IMR-90 (cell line): ENCODE results near the gene EXOC4. TPM values are rescaled to one million over a fixed set of nuclear protein-coding genes. Genes with fewer than 3 reads are reported as not detected.
A peak's percentile ranks its signal among the peaks of the same experiment; 100 is the strongest.

ENCODE experiments used
- ATAC-seq: fragments of 200-7000 bp; cut with Tn5 transposase; 2 replicates; pipeline ENCODE4 v1.9.1; 2020; ENCODE audit warnings: low read depth, mild to moderate bottlenecking, moderate library complexity
- BruUV-seq: library from RNA; stranded (reverse); fragments of 400-500 nt; replicated peaks from 2 replicates; lab custom pipeline; 2021; lab: Mats Ljungman, UMichigan
- CTCF ChIA-PET: fragments of 300-600 bp; formaldehyde crosslinking; extraction: SDS; loops from one replicate; lab custom pipeline; 2021; ENCODE audit warnings: antibody characterized with exemption; lab: Yijun Ruan, JAX
- POLR2A ChIA-PET: fragments of 300-600 bp; sonication (Branson Sonifier 250); formaldehyde crosslinking; loops from one replicate; lab custom pipeline; 2022; ENCODE audit warnings: antibody characterized with exemption; ENCODE audit not compliant: unreplicated experiment; lab: Charles Lee
- DNase-seq: peaks from one replicate; pipeline ENCODE4 v3.0.0; 2013
- H2AFZ ChIP-seq: replicated peaks from 2 replicates; pipeline ENCODE3; 2013; ENCODE audit warnings: low read length, mild to moderate bottlenecking; ENCODE audit not compliant: poor library complexity
- H2AK5ac ChIP-seq: 2 replicates; pipeline ENCODE4 v1.6.1; 2013; ENCODE audit warnings: low read depth, low read length, inconsistent platforms
- H2AK9ac ChIP-seq: replicated peaks from 2 replicates; pipeline ENCODE3; 2013; ENCODE audit warnings: mild to moderate bottlenecking, low read depth, low read length, moderate library complexity; ENCODE audit not compliant: poor library complexity
- H2BK120ac ChIP-seq: 2 replicates; pipeline ENCODE4 v1.6.1; 2013; ENCODE audit warnings: low read depth, low read length, inconsistent platforms
- H2BK15ac ChIP-seq: 3 replicates; pipeline ENCODE4 v1.6.1; 2013; ENCODE audit warnings: low read depth, low read length, inconsistent platforms
- H2BK20ac ChIP-seq: 2 replicates; pipeline ENCODE4 v1.6.1; 2013; ENCODE audit warnings: low read depth, mild to moderate bottlenecking, inconsistent platforms, low read length, moderate library complexity
- H2BK5ac ChIP-seq: 2 replicates; pipeline ENCODE4 v1.6.1; 2013; ENCODE audit warnings: mild to moderate bottlenecking, low read depth, low read length, inconsistent platforms; ENCODE audit not compliant: poor library complexity, severe bottlenecking
- H3K14ac ChIP-seq: replicated peaks from 2 replicates; pipeline ENCODE4 v1.6.1; 2013; ENCODE audit warnings: low read depth, low read length, inconsistent platforms
- H3K18ac ChIP-seq: 2 replicates; pipeline ENCODE4 v1.6.1; 2013; ENCODE audit warnings: low read depth, low read length, control low read depth
- H3K23ac ChIP-seq: 2 replicates; pipeline ENCODE4 v1.6.1; 2013; ENCODE audit warnings: low read depth, low read length, inconsistent platforms
- H3K27ac ChIP-seq: 2 replicates; pipeline ENCODE4 v1.5.1; 2013; ENCODE audit warnings: mild to moderate bottlenecking, control low read depth, low read length; ENCODE audit not compliant: insufficient read depth
- H3K27me3 ChIP-seq: 2 replicates; pipeline ENCODE4 v1.6.1; 2013; ENCODE audit warnings: low read length; ENCODE audit not compliant: control insufficient read depth, insufficient read depth
- H3K36me3 ChIP-seq: 2 replicates; pipeline ENCODE4 v1.6.1; 2013; ENCODE audit warnings: low read length, mixed read lengths; ENCODE audit not compliant: control insufficient read depth, insufficient read depth
- H3K4ac ChIP-seq: 2 replicates; pipeline ENCODE4 v1.6.1; 2013; ENCODE audit warnings: low read depth, low read length, inconsistent platforms
- H3K4me1 ChIP-seq: 2 replicates; pipeline ENCODE4 v1.6.1; 2013; ENCODE audit warnings: low read length, mixed read lengths; ENCODE audit not compliant: control insufficient read depth, insufficient read depth
- H3K4me2 ChIP-seq: 2 replicates; pipeline ENCODE4 v1.6.1; 2013; ENCODE audit warnings: low read depth, mild to moderate bottlenecking, control low read depth, low read length, moderate library complexity
- H3K4me3 ChIP-seq: 2 replicates; pipeline ENCODE4 v1.5.1; 2013; ENCODE audit warnings: low read depth, mild to moderate bottlenecking, control low read depth, low read length, moderate library complexity; ENCODE audit not compliant: insufficient read depth
- H3K56ac ChIP-seq: 2 replicates; pipeline ENCODE4 v1.6.1; 2013; ENCODE audit warnings: low read length, inconsistent platforms; ENCODE audit not compliant: insufficient read depth; ENCODE audit errors: extremely low read depth
- H3K79me1 ChIP-seq, 2 experiments: 2 replicates each; pipeline ENCODE4 v1.6.1; 2013; ENCODE audit warnings: low read length in 2 of 2, inconsistent platforms in 1 of 2, low read depth in 1 of 2
- H3K9ac ChIP-seq: 2 replicates; pipeline ENCODE4 v1.6.1; 2013; ENCODE audit warnings: low read depth, low read length, control low read depth
- H3K9me1 ChIP-seq: 2 replicates; pipeline ENCODE4 v1.6.1; 2013; ENCODE audit warnings: low read length, inconsistent platforms; ENCODE audit not compliant: insufficient read depth
- H3K9me3 ChIP-seq: 2 replicates; pipeline ENCODE4 v1.6.1; 2013; ENCODE audit warnings: low read length; ENCODE audit not compliant: control insufficient read depth, insufficient read depth
- H4K20me1 ChIP-seq: 2 replicates; pipeline ENCODE4 v1.6.1; 2013; ENCODE audit warnings: low read length, inconsistent platforms; ENCODE audit not compliant: insufficient read depth
- H4K5ac ChIP-seq: 2 replicates; pipeline ENCODE4 v1.6.1; 2013; ENCODE audit warnings: mild to moderate bottlenecking, low read depth, low read length, control low read depth
- H4K8ac ChIP-seq, 2 experiments: 2 replicates each; pipeline ENCODE4 v1.6.1; 2013; ENCODE audit warnings: low read depth in 2 of 2, low read length in 2 of 2, control low read depth in 1 of 2, inconsistent platforms in 1 of 2
- H4K91ac ChIP-seq: 2 replicates; pipeline ENCODE4 v1.6.1; 2013; ENCODE audit warnings: low read depth, low read length, inconsistent platforms; ENCODE audit not compliant: insufficient read depth
- CEBPB ChIP-seq: IDR thresholded peaks from 2 replicates; pipeline ENCODE4 v1.6.1; 2012; ENCODE audit warnings: low read depth, low read length, improper control_type of control experiment
- POLR2A ChIP-seq: IDR thresholded peaks from 2 replicates; pipeline ENCODE4 v1.6.1; 2012; ENCODE audit warnings: mild to moderate bottlenecking, low read depth, low read length
- WGBS, 2 experiments: methylation state at CpG; one replicate each; pipeline versions ENCODE4 v1.1.5 to v1.1.7; 2013; ENCODE audit warnings: missing lambda C conversion rate in 2 of 2; ENCODE audit not compliant: insufficient read length in 1 of 2; ENCODE audit errors: extremely low coverage in 2 of 2; 5-methylcytosine and 5-hydroxymethylcytosine counted together
- dilution Hi-C: fragments of 300-500 bp; cut with HindIII; formaldehyde crosslinking; loops from one replicate; pipeline ENCODE4 v1.14.3; 2018; ENCODE audit warnings: low sequenced_read_pairs; ENCODE audit not compliant: unreplicated experiment
- in situ Hi-C: fragments of 300-500 bp; cut with MboI; formaldehyde crosslinking; loops from 3 replicates; pipeline ENCODE4 v1.14.3; 2019; ENCODE audit warnings: low sequenced_read_pairs, inconsistent platforms, mixed read lengths
- intact Hi-C: fragments of 100-400 bp; cut with micrococcal nuclease; formaldehyde crosslinking; loops from 2 replicates; pipeline ENCODE4 v1.10.0; 2022
- polyA plus RNA-seq, 3 experiments: library from polyadenylated mRNA; depleted of rRNA; stranded (reverse); fragments of >200 nt; gene quantifications; 2 replicates each; pipeline ENCODE4 v1.2.3, GENCODE V29; 2012; ENCODE audit warnings: low replicate concordance in 1 of 3
- total RNA-seq: library from RNA; depleted of rRNA; stranded (reverse); fragments of >200 nt; gene quantifications from 2 replicates; pipeline ENCODE4 v1.2.3, GENCODE V29; 2012

Gene EXOC4
- total and polyA plus RNA-seq, 2 of the 4 experiments (the other 2 are of a cell fraction) = 25.4 to 94.6 TPM

DNA sequence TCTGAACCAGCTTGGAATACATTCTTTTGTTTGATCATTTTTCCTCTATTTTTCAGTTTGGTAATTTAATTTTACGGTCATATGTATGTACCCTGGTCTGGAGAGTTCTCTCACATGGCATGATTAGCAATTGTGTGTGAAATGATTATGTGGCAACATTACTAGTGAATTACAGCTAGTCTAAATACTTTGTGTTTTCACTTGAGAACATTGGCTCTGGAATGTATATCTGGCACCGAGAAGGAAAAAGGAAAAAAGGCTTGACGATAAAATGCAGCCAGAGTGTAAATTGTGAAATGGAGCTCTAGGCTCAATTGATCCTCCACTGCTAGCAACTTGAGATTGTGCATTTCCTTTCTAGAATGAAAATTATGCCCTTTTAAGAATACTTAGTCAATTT lies 397.2 kb downstream of the EXOC4 start:
- Histone ChIP-seq H2AK5ac (no peak overlapping the region), H3K18ac (no peak overlapping the region), H3K4me2 (0 out of 2 replicates have a peak overlapping the region, but pooled peaks have one; percentile 13), H2BK120ac (no peak overlapping the region), H3K4me3 (no peak overlapping the region), H2BK5ac (no peak overlapping the region), H2AK9ac (no peak overlapping the region), H3K27ac (no peak overlapping the region), H3K27me3 (no peaks in the 10 kb centered on the region), H4K91ac (no peak overlapping the region), H3K14ac (no peak overlapping the region), H3K23ac (no peak overlapping the region), H4K8ac (no peak overlapping the region), H3K9me1 (peaks cover 2% of the 10 kb centered on the region; the same call in 1 of the 2 replicates), H3K4ac (no peak overlapping the region), H3K79me1 (no peaks in the 10 kb centered on the region; a peak in 1 of 4 replicates), H4K5ac (no peak overlapping the region), H2BK20ac (no peak overlapping the region), H3K4me1 (peaks cover 4% of the 10 kb centered on the region), H3K36me3 (no peaks in the 10 kb centered on the region), H3K56ac (no peak overlapping the region), H2AFZ (no peak overlapping the region), H4K20me1 (no peaks in the 10 kb centered on the region; the same call in 1 of the 2 replicates), H2BK15ac (no peak overlapping the region), H3K9me3 (no peaks in the 10 kb centered on the region), H3K9ac (no peak overlapping the region)
- TF ChIP-seq CEBPB (peak; percentile 64; the same call in 1 of the 2 replicates), POLR2A (no peak)
- ChIA-PET POLR2A (no interaction called here), CTCF (no interaction called here)
- DNase-seq (peak; percentile 69), ATAC-seq (peak; percentile 64)
- intact Hi-C loops (loop anchor here (5.0 kb wide), 1 partner anchor 68 kb away; no protein-coding TSS in a partner anchor), in situ Hi-C loops (no loop called here), dilution Hi-C loops (no loop called here)
- no CpG with 5 or more reads among the region's 3 CpGs for WGBS, 2 experiments
- BruUV-seq = no TSS peak
